Measurements from ENCODE around the gene PRKCSH. TPM values are rescaled to one million over a fixed set of nuclear protein-coding genes. Genes with fewer than 3 reads are reported as not detected.
"Not testable (repeated sequence)": the region's sequence is repeated elsewhere in the genome, so short reads cannot be mapped to it uniquely, and the experiment has no call there.

Gene PRKCSH
- total and polyA plus RNA-seq, 2 donors, result 62.9 to 108 TPM

GRCh38 chr19:11461453-11461852, 26.0 kb downstream of the PRKCSH start:
- Histone ChIP-seq H3K4me3 (ENCODE audit: low read length in 2 of 2) (no peak overlapping the region), H3K27me3 (ENCODE audit: control insufficient read depth in 2 of 2, insufficient read depth in 1 of 2, low read length in 1 of 2) (peaks cover 0 to 15% of the 10 kb centered on the region in 2 donors), H3K27ac (ENCODE audit: low read depth in 1 of 2, low read length in 1 of 2) (no peak overlapping the region), H3K36me3 (ENCODE audit: control insufficient read depth in 2 of 2, insufficient read depth in 2 of 2, low read length in 1 of 2) (no peaks in the 10 kb centered on the region), H3K4me1 (ENCODE audit: control insufficient read depth in 2 of 2, insufficient read depth in 2 of 2, low read length in 2 of 2) (no peaks in the 10 kb centered on the region), H3K9me3 (ENCODE audit: control insufficient read depth in 2 of 2, insufficient read depth in 1 of 2, low read length in 1 of 2) (no peaks in the 10 kb centered on the region)
- no peak for DNase-seq (ENCODE audit: low read depth in 6 of 9, low spot score in 9 of 9)
- WGBS, result 86% methylated on average over 2 of the region's 2 CpGs

DNA sequence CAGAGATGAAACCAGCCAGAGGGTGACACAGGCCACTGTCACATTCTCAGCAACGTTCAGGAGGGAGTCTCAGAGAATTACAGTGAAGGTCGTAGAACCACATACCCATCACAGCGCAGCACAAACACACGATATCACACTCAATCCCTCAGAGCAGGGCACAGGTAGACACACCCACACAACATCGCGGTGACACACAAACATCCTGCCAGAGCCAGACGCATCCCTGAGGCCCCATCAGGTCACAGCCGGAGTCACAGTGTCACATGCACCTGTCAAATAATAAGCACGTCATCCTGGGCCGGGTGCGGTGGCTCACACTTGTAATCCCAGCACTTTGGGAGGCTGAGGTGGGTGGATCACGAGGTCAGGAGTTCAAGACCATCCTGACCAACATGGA, 28.0 kb downstream of the PRKCSH start:
- 83% methylated on average over 12 of the region's 12 CpGs for WGBS

GRCh38 chr19:11464333-11465265, 29.2 kb downstream of the PRKCSH start:
- 94% methylated on average over 11 of the region's 11 CpGs for whole genome bisulfite sequencing
- no peak overlapping the region for H3K27ac ChIP-seq (ENCODE audit: low read depth in 1 of 2, low read length in 1 of 2)
- DNase-seq (ENCODE audit: low read depth in 6 of 9, low spot score in 9 of 9), result no peak
- peaks cover 0 to 6% of the 10 kb centered on the region in 2 donors for H3K27me3 ChIP-seq (ENCODE audit: control insufficient read depth in 2 of 2, insufficient read depth in 1 of 2, low read length in 1 of 2)
- H3K4me3 ChIP-seq (ENCODE audit: low read length in 2 of 2), result no peak overlapping the region
- H3K36me3 ChIP-seq (ENCODE audit: control insufficient read depth in 2 of 2, insufficient read depth in 2 of 2, low read length in 1 of 2), result no peaks in the 10 kb centered on the region
- no peaks in the 10 kb centered on the region for H3K4me1 ChIP-seq (ENCODE audit: control insufficient read depth in 2 of 2, insufficient read depth in 2 of 2, low read length in 2 of 2)
- H3K9me3 ChIP-seq (ENCODE audit: control insufficient read depth in 2 of 2, insufficient read depth in 1 of 2, low read length in 1 of 2), result no peaks in the 10 kb centered on the region

More for the DNA sequence above, 28.0 kb downstream of the PRKCSH start:
- Histone ChIP-seq H3K9me3 (ENCODE audit: control insufficient read depth in 2 of 2, insufficient read depth in 1 of 2, low read length in 1 of 2) (no peaks in the 10 kb centered on the region), H3K27ac (ENCODE audit: low read depth in 1 of 2, low read length in 1 of 2) (no peak overlapping the region), H3K4me1 (ENCODE audit: control insufficient read depth in 2 of 2, insufficient read depth in 2 of 2, low read length in 2 of 2) (no peaks in the 10 kb centered on the region), H3K36me3 (ENCODE audit: control insufficient read depth in 2 of 2, insufficient read depth in 2 of 2, low read length in 1 of 2) (no peaks in the 10 kb centered on the region), H3K27me3 (ENCODE audit: control insufficient read depth in 2 of 2, insufficient read depth in 1 of 2, low read length in 1 of 2) (peaks cover 0 to 4% of the 10 kb centered on the region in 2 donors), H3K4me3 (ENCODE audit: low read length in 2 of 2) (no peak overlapping the region)
- no peak for DNase-seq (ENCODE audit: low read depth in 6 of 9, low spot score in 9 of 9)

- Histone ChIP-seq H3K9me3 (ENCODE audit: control insufficient read depth in 2 of 2, insufficient read depth in 1 of 2, low read length in 1 of 2) (no peaks in the 10 kb centered on the region), H3K4me3 (ENCODE audit: low read length in 2 of 2) (no peak overlapping the region), H3K4me1 (ENCODE audit: control insufficient read depth in 2 of 2, insufficient read depth in 2 of 2, low read length in 2 of 2) (no peaks in the 10 kb centered on the region), H3K27me3 (ENCODE audit: control insufficient read depth in 2 of 2, insufficient read depth in 1 of 2, low read length in 1 of 2) (peaks cover 0 to 2% of the 10 kb centered on the region in 2 donors), H3K27ac (ENCODE audit: low read depth in 1 of 2, low read length in 1 of 2) (no peak overlapping the region), H3K36me3 (ENCODE audit: control insufficient read depth in 2 of 2, insufficient read depth in 2 of 2, low read length in 1 of 2) (no peaks in the 10 kb centered on the region)
- WGBS, result 53% methylated on average over 8 of the region's 8 CpGs
- DNase-seq (ENCODE audit: low read depth in 6 of 9, low spot score in 9 of 9), result no peak
These were observed 30.2 kb downstream of the PRKCSH start for GRCh38 chr19:11465600-11465999.

- H3K36me3 ChIP-seq (ENCODE audit: control insufficient read depth in 2 of 2, insufficient read depth in 2 of 2, low read length in 1 of 2); H3K4me1 ChIP-seq (ENCODE audit: control insufficient read depth in 2 of 2, insufficient read depth in 2 of 2, low read length in 2 of 2); H3K4me3 ChIP-seq (ENCODE audit: low read length in 2 of 2); H3K27ac ChIP-seq (ENCODE audit: low read depth in 1 of 2, low read length in 1 of 2); DNase-seq (ENCODE audit: low read depth in 6 of 9, low spot score in 9 of 9); H3K27me3 ChIP-seq (ENCODE audit: control insufficient read depth in 2 of 2, insufficient read depth in 1 of 2, low read length in 1 of 2); H3K9me3 ChIP-seq (ENCODE audit: control insufficient read depth in 2 of 2, insufficient read depth in 1 of 2, low read length in 1 of 2): not testable (repeated sequence)
- 92% methylated on average over 8 of the region's 8 CpGs for WGBS
These were observed 32.9 kb downstream of the PRKCSH start for GRCh38 chr19:11468266-11468845.

DNA sequence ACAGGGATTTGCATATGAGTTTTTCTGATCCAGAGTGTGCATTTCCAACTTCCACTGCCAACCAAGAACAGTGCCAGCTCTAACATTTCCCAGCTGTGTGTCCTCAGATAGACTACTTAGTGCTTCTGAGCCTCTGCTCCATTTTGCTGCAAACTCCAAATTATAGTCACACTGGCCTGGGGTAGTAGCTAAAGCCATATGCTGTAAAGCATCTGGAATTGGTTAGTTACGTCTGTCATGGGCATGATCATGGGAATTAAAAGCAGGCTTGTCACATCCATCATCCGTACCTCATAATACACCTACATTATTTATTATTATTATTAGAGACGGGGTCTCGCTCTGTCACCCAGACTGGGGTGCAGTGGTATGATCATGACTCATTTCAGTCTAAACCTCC, 38.3 kb downstream of the PRKCSH start:
- Histone ChIP-seq H3K4me1 (ENCODE audit: control insufficient read depth in 2 of 2, insufficient read depth in 2 of 2, low read length in 2 of 2) (no peaks in the 10 kb centered on the region), H3K36me3 (ENCODE audit: control insufficient read depth in 2 of 2, insufficient read depth in 2 of 2, low read length in 1 of 2) (no peaks in the 10 kb centered on the region), H3K27me3 (ENCODE audit: control insufficient read depth in 2 of 2, insufficient read depth in 1 of 2, low read length in 1 of 2) (peaks cover 11 to 35% of the 10 kb centered on the region in 2 donors), H3K9me3 (ENCODE audit: control insufficient read depth in 2 of 2, insufficient read depth in 1 of 2, low read length in 1 of 2) (no peaks in the 10 kb centered on the region), H3K4me3 (ENCODE audit: low read length in 2 of 2) (no peak overlapping the region), H3K27ac (ENCODE audit: low read depth in 1 of 2, low read length in 1 of 2) (no peak overlapping the region)
- 92% methylated on average over 4 of the region's 4 CpGs for WGBS
- DNase-seq (ENCODE audit: low read depth in 6 of 9, low spot score in 9 of 9), result no peak

GRCh38 chr19:11475343-11475742, 39.9 kb downstream of the PRKCSH start:
- peaks cover 27 to 49% of the 10 kb centered on the region in 2 donors for H3K27me3 ChIP-seq (ENCODE audit: control insufficient read depth in 2 of 2, insufficient read depth in 1 of 2, low read length in 1 of 2)
- 93% methylated on average over 3 of the region's 3 CpGs for WGBS
- not testable (repeated sequence) for DNase-seq (ENCODE audit: low read depth in 6 of 9, low spot score in 9 of 9); H3K9me3 ChIP-seq (ENCODE audit: control insufficient read depth in 2 of 2, insufficient read depth in 1 of 2, low read length in 1 of 2); H3K36me3 ChIP-seq (ENCODE audit: control insufficient read depth in 2 of 2, insufficient read depth in 2 of 2, low read length in 1 of 2); H3K27ac ChIP-seq (ENCODE audit: low read depth in 1 of 2, low read length in 1 of 2); H3K4me3 ChIP-seq (ENCODE audit: low read length in 2 of 2); H3K4me1 ChIP-seq (ENCODE audit: control insufficient read depth in 2 of 2, insufficient read depth in 2 of 2, low read length in 2 of 2)

- H3K9me3 ChIP-seq (ENCODE audit: control insufficient read depth in 2 of 2, insufficient read depth in 1 of 2, low read length in 1 of 2), result peaks cover 0 to 5% of the 10 kb centered on the region in 2 donors
- H3K4me1 ChIP-seq (ENCODE audit: control insufficient read depth in 2 of 2, insufficient read depth in 2 of 2, low read length in 2 of 2), result peaks cover 3 to 4% of the 10 kb centered on the region in 2 donors
- H3K36me3 ChIP-seq (ENCODE audit: control insufficient read depth in 2 of 2, insufficient read depth in 2 of 2, low read length in 1 of 2), result no peaks in the 10 kb centered on the region
- WGBS, result 93% methylated on average over 8 of the region's 8 CpGs
- DNase-seq (ENCODE audit: low read depth in 6 of 9, low spot score in 9 of 9), result no peak
- no peak overlapping the region for H3K4me3 ChIP-seq (ENCODE audit: low read length in 2 of 2)
- H3K27ac ChIP-seq (ENCODE audit: low read depth in 1 of 2, low read length in 1 of 2), result no peak overlapping the region
- peaks cover 32 to 54% of the 10 kb centered on the region in 2 donors for H3K27me3 ChIP-seq (ENCODE audit: control insufficient read depth in 2 of 2, insufficient read depth in 1 of 2, low read length in 1 of 2)
These were observed 40.4 kb downstream of the PRKCSH start for GRCh38 chr19:11475861-11476260.
